Heart right ventricle (tissue), 16 donors: ENCODE results near the gene MEGF9. TPM values are rescaled to one million over a fixed set of nuclear protein-coding genes. Genes with fewer than 3 reads are reported as not detected.
"Not testable (repeated sequence)": the region's sequence is repeated elsewhere in the genome, so short reads cannot be mapped to it uniquely, and the experiment has no call there.

Experiments
- ATAC-seq, 8 donors: fragments of 200-7000 bp; cut with Tn5 transposase; one replicate each; pipeline ENCODE4 v1.9.1; 2020; ENCODE audit warnings: mild to moderate bottlenecking in 8 of 8, moderate library complexity in 8 of 8, moderate number of reproducible peaks in 1 of 8
- DNase-seq, 2 donors: peaks; one replicate each; pipeline ENCODE4 v3.0.0-alpha.2; 2020
- H3K27ac ChIP-seq, 10 donors: fragments of 200-600 bp; sonication (generic) in 2 of 10; one replicate each; pipeline versions ENCODE4 v1.5.0 to v1.8.0; 2020 to 2022; ENCODE audit warnings: mild to moderate bottlenecking in 3 of 10
- H3K27me3 ChIP-seq, 7 donors: fragments of 200-600 bp; one replicate each; pipeline ENCODE4 v1.8.0; 2021 to 2022; ENCODE audit warnings: mild to moderate bottlenecking in 2 of 7
- H3K36me3 ChIP-seq, 9 donors: fragments of 200-600 bp; sonication (generic) in 1 of 9; one replicate each; pipeline versions ENCODE4 v1.5.0 to v1.8.0; 2020 to 2022; ENCODE audit warnings: mild to moderate bottlenecking in 2 of 9
- H3K4me1 ChIP-seq, 9 donors: fragments of 200-600 bp; sonication (generic) in 1 of 9; one replicate each; pipeline versions ENCODE4 v1.5.0 to v1.8.0; 2020 to 2022; ENCODE audit warnings: mild to moderate bottlenecking in 4 of 9
- H3K4me3 ChIP-seq, 10 donors: fragments of 200-600 bp; sonication (generic) in 2 of 10; one replicate each; pipeline versions ENCODE4 v1.5.0 to v1.8.0; 2020 to 2022; ENCODE audit warnings: mild to moderate bottlenecking in 7 of 10, moderate library complexity in 2 of 10
- H3K9me3 ChIP-seq, 11 donors: fragments of 200-600 bp in 10 of 11; sonication (generic) in 2 of 11; one replicate each; pipeline versions ENCODE4 v1.5.0 to v1.8.0; 2013 to 2022; ENCODE audit warnings: mild to moderate bottlenecking in 2 of 11, control low read depth in 1 of 11, moderate library complexity in 1 of 11
- WGBS, 2 donors: extraction: QIAGEN DNeasy Blood & Tissue Kit; methylation state at CpG; one replicate each; pipeline ENCODE4 v1.1.7; 2013; ENCODE audit warnings: inconsistent platforms in 1 of 2; 5-methylcytosine and 5-hydroxymethylcytosine counted together
- intact Hi-C, 10 donors: fragments of 100-400 bp; cut with DNase I; formaldehyde crosslinking; loops; one replicate each; pipeline versions ENCODE4 v1.11.1 to v1.14.2; 2022
- polyA plus RNA-seq, 2 donors: library from polyadenylated mRNA; stranded (reverse); fragments of 200-250 nt; gene quantifications; one replicate each; pipeline ENCODE4 v1.2.3, GENCODE V29; 2013
- total RNA-seq, 10 donors: library from RNA; stranded (reverse); fragmentation: NEBNext Ultra II Directional in 3 of 10; extraction: Animal tissue kit (Norgen Biotek cat#: 25700) in 3 of 10; gene quantifications; one replicate each; pipeline versions ENCODE4 v1.2.1 to v1.2.4, GENCODE V29; 2021 to 2023
- TF ChIP-seq, protein P1 (sequence below), 9 donors: fragments of 200-600 bp; sonication (generic) in 2 of 9; IDR thresholded peaks; one replicate each; pipeline versions ENCODE4 v1.5.0 to v1.8.0; 2021 to 2022; ENCODE audit warnings: antibody characterized with exemption in 9 of 9, mild to moderate bottlenecking in 5 of 9, moderate library complexity in 1 of 9
- donor health status: Arrhythmogenic right ventricular cardiomyopathy.
- donor health status: ischemic (EF 13 %, LVEDD 7.1; RV severe dilation, severe dysfunction).
- donor health status: healthy with polysubstance abuse.
- donor health status: DM: no; HTN: yes; CAD: no.
- donor health status: DM: no; HTN: no; CAD: no.
- donor health status: ischemic (EF 25% LVEDD 6.9; RV normal size, moderate dysfunction).
- donor health status: ischemic (EF 25% LVEDD 5.7; RV mildly dilated, moderate dysfunction).
- donor health status: healthy.
- donor health status: DM: yes; HTN: yes; CAD: no.
- donor health status: Ischemic cardiomyopathy.
- donor health status: ischemic (EF 35%, LVEDD 5.7; RV mildly dilated, moderate dysfunction).
- donor health status: nonischemic (EF 11% LVEDD 7.7; RV severe dilation, severe dysfunction).
- donor health status: DM: yes; HTN: yes; CAD: no.
- donor health status: PGD.
- donor health status: ischemic (EF 29% LVEDD 5.4; RV normal size, mild dysfunction).
- donor health status: nonischemic (EF 23%, LVEDD 6.1; RV moderate dilation, normal function).

Gene MEGF9
- total and polyA plus RNA-seq, 12 donors: 3.0 to 39.1 (median 8.5) TPM

DNA sequence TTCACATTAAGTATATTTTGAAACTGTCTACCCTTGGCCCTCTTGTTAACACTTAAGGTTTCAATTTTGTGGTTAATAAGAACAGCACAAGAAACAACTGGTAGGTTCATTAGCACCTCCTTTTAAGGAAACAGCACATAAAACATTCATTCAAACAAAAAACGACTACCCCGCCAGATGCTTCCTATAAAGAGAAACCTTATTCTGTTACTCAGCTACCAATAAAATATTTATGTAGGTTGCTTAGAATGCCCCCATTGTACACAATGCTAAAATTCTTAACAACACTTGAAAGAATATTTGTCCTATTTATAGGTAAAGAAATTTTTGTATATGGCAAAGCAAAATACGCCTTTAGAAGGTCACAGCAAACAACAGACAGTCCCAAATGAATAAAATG, 157.5 kb downstream of the MEGF9 start:
- Histone ChIP-seq H3K4me3 (no peak overlapping the region), H3K4me1 (peaks cover 0 to 14% (median 0%) of the 10 kb centered on the region in 9 donors), H3K9me3 (no peaks in the 10 kb centered on the region), H3K27me3 (no peaks in the 10 kb centered on the region), H3K36me3 (peaks cover 0 to 63% (median 0%) of the 10 kb centered on the region in 9 donors), H3K27ac (no peak overlapping the region)
- TF ChIP-seq, protein P1, sequence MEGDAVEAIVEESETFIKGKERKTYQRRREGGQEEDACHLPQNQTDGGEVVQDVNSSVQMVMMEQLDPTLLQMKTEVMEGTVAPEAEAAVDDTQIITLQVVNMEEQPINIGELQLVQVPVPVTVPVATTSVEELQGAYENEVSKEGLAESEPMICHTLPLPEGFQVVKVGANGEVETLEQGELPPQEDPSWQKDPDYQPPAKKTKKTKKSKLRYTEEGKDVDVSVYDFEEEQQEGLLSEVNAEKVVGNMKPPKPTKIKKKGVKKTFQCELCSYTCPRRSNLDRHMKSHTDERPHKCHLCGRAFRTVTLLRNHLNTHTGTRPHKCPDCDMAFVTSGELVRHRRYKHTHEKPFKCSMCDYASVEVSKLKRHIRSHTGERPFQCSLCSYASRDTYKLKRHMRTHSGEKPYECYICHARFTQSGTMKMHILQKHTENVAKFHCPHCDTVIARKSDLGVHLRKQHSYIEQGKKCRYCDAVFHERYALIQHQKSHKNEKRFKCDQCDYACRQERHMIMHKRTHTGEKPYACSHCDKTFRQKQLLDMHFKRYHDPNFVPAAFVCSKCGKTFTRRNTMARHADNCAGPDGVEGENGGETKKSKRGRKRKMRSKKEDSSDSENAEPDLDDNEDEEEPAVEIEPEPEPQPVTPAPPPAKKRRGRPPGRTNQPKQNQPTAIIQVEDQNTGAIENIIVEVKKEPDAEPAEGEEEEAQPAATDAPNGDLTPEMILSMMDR (IDR thresholded peaks at IDR 0.05): no peak
- no peak for DNase-seq
- WGBS, 2 donors: 84 to 85% methylated on average over 3 of the region's 3 CpGs
- no peak for ATAC-seq
- intact Hi-C loops: no loop called here

DNA sequence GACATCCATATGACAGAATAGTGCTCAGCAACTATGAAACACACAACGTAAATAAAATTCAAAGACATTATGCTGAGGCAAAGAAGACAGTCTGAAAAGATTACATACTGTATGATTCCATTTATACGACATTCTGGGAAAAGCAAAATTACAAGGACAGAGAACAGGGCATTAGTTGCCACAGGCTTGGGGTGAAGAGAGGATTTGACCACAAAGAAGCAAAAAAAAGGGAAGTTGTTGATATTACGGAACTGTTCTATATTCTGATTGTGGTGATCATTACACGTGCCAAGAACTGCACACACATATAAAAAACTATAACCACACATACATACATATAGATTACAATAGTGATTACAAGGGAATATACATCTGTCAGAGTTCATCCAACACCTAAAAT, 158.4 kb downstream of the MEGF9 start:
- Histone ChIP-seq H3K9me3 (no peaks in the 10 kb centered on the region), H3K4me3 (no peak overlapping the region), H3K27ac (no peak overlapping the region), H3K27me3 (no peaks in the 10 kb centered on the region), H3K4me1 (peaks cover 0 to 14% (median 0%) of the 10 kb centered on the region in 9 donors), H3K36me3 (peaks cover 0 to 56% (median 0%) of the 10 kb centered on the region in 9 donors)
- ATAC-seq (no peak), DNase-seq (no peak)
- TF ChIP-seq, protein P1 (IDR thresholded peaks at IDR 0.05): no peak
- intact Hi-C loops: no loop called here
- 92% methylated on average over 4 of the region's 4 CpGs for WGBS, 2 donors

DNA sequence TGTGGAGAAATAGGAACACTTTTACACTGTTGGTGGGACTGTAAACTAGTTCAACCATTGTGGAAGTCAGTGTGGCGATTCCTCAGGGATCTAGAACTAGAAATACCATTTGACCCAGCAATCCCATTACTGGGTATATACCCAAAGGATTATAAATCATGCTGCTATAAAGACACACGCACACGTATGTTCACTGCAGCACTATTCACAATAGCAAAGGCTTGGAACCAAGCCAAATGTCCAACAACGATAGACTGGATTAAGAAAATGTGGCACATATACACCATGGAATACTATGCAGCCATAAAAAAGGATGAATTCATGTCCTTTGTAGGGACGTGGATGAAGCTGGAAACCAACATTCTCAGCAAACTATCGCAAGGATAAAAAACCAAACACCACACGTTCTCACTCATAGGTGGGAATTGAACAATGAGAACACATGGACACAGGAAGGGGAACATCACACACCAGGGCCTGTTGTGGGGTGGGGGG, 162.0 kb downstream of the MEGF9 start:
- peaks cover 0 to 74% (median 15%) of the 10 kb centered on the region in 9 donors for H3K36me3 ChIP-seq
- 92 to 95% methylated on average over 6 of the region's 7 CpGs for WGBS, 2 donors
- H3K27me3 ChIP-seq, H3K4me3 ChIP-seq, H3K9me3 ChIP-seq, DNase-seq, H3K27ac ChIP-seq, ATAC-seq, intact Hi-C loops: not testable (repeated sequence)
- H3K4me1 ChIP-seq: peaks cover 0 to 14% (median 0%) of the 10 kb centered on the region in 9 donors

Other genes starting within 250 kb of the MEGF9 start
- 10 to 100 TPM; 37.9 to 80.1 (median 54.5) TPM for gene CDK5RAP2, start 134.3 kb downstream of the MEGF9 start, total RNA-seq
- 10 to 100 TPM; 21.6 to 53.0 TPM for gene CDK5RAP2, start 134.3 kb downstream of the MEGF9 start, polyA plus RNA-seq
- 10 to 100 TPM; 38.7 to 52.0 (median 46.1) TPM for gene FBXW2, start 78.9 kb upstream of the MEGF9 start, total RNA-seq
- gene FBXW2, start 78.9 kb upstream of the MEGF9 start, polyA plus RNA-seq: 10 to 100 TPM in 1 of 2 donors, 1 to 10 TPM in 1; 7.5 to 14.8 TPM
- 10 to 100 TPM in 8 of 10 donors, 1 to 10 TPM in 2; 7.7 to 22.8 (median 15.4) TPM for gene PSMD5, start 128.5 kb upstream of the MEGF9 start, total RNA-seq
- gene PSMD5, start 128.5 kb upstream of the MEGF9 start, polyA plus RNA-seq: 1 to 10 TPM; 8.0 to 9.4 TPM
- gene PHF19, start 162.7 kb upstream of the MEGF9 start, total RNA-seq: 10 to 100 TPM in 8 of 10 donors, 1 to 10 TPM in 2; 9.2 to 24.0 (median 13.4) TPM
- 10 to 100 TPM; 10.2 to 12.5 TPM for gene PHF19, start 162.7 kb upstream of the MEGF9 start, polyA plus RNA-seq
- gene TRAF1, start 212.3 kb upstream of the MEGF9 start, total RNA-seq: 1 to 10 TPM; 1.1 to 6.7 (median 1.9) TPM
- gene TRAF1, start 212.3 kb upstream of the MEGF9 start, polyA plus RNA-seq: 1 to 10 TPM; 2.2 to 5.7 TPM